Measurements from ENCODE around the gene ULK1. TPM values are rescaled to one million over a fixed set of nuclear protein-coding genes. Genes with fewer than 3 reads are reported as not detected.

Gene ULK1
- total RNA-seq, 4 donors from 2014 or later = 27.9 to 81.2 (median 48.6) TPM

DNA sequence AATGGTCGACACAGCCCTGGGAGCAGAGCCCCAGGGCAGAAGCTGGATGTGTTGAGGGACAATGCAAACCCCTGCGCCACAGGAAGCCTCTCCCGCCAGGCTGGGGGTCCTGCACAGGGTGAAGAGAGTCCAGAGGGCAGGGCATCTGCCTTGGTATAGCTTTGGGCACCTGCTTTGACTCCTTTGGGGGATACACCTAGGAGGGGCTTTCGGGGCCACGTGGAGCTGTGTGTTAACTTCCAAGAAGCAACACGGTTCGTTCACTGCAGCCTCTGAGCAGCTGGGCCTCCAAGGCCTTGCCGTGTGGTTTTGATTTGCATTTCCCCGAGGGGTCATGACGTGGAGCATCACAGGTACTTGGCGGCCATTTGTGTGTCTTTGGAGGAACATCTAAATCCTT, 28.8 kb downstream of the ULK1 start:
- no peak overlapping the region for H3K27ac ChIP-seq
- intact Hi-C loops (cut with DNase I; ENCODE audit: low total_unique reads) = loop anchor here (10.0 kb wide), 1 partner anchor 222 kb away; the partner anchor contains the start of genes DDX51 and NOC4L
- no peak for DNase-seq

DNA sequence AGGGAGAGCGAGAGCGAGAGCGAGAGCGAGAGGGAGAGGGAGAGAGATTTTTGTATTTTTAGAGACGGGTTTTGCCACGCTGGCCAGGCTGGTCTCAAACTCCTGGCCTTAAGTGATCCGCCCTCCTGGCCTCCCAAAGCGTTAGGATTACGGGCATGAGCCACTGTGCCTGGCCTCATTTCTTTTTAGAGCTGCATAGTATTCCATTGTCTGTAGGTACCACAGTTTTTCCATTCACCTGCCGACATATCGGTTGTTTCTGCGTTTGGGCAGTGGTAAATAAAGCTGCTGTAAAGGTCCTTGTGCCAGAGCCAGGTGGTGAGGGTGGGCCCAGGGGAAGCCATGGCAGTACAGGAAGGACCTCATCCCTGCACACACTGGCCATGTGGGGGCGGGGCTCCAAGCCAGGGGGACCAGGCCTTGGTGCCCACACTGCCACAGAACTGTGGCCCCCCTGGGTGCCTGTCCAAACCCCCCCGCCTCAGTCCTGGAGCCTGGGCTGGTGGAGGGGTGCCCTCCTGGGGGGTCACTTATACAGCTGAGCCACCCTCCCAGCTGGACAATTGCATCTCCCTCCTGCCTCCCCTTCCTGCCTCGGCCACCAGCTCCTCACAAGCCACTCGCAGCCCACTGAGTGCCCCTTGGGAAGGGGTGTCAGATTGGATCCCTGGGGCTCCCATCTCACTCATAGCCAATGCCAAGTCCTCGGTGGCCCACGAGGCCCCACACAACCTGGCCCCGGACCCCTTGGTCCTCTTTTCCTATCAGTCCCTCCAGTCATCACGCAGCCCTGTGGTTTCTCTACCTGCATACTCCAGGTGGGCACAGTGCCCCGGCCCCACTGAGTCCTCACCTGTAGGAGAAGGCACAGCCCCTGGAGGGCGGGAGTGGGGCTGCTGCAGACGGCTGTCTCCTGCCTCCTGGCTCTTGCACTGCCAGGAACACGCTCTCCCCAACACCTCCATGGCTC, 33.0 kb downstream of the ULK1 start:
- no peak overlapping the region for H3K27ac ChIP-seq
- no peaks in the 10 kb centered on the region for H3K27me3 ChIP-seq
- peaks cover 0 to 12% of the 10 kb centered on the region in 2 donors for H3K36me3 ChIP-seq
- TF ChIP-seq, protein P1, sequence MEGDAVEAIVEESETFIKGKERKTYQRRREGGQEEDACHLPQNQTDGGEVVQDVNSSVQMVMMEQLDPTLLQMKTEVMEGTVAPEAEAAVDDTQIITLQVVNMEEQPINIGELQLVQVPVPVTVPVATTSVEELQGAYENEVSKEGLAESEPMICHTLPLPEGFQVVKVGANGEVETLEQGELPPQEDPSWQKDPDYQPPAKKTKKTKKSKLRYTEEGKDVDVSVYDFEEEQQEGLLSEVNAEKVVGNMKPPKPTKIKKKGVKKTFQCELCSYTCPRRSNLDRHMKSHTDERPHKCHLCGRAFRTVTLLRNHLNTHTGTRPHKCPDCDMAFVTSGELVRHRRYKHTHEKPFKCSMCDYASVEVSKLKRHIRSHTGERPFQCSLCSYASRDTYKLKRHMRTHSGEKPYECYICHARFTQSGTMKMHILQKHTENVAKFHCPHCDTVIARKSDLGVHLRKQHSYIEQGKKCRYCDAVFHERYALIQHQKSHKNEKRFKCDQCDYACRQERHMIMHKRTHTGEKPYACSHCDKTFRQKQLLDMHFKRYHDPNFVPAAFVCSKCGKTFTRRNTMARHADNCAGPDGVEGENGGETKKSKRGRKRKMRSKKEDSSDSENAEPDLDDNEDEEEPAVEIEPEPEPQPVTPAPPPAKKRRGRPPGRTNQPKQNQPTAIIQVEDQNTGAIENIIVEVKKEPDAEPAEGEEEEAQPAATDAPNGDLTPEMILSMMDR (IDR thresholded peaks at IDR 0.05 in 4 of 5, conservative IDR thresholded peaks at IDR 0.05 in 1 of 5) = no peak
- no peak for TF ChIP-seq POLR2A (IDR thresholded peaks at IDR 0.05)
- H3K4me1 ChIP-seq = peaks cover 10 to 11% of the 10 kb centered on the region in 2 donors
- in situ Hi-C loops (cut with MboI; ENCODE audit: low sequenced_read_pairs in 4 of 4) (no loop called here), intact Hi-C loops (cut with DNase I; ENCODE audit: low total_unique reads) (loop anchor here (10.0 kb wide), 1 partner anchor 217 kb away; the partner anchor contains the start of genes DDX51 and NOC4L)
- ATAC-seq (no peak), DNase-seq (no peak)
- no peak overlapping the region for H3K4me3 ChIP-seq
- no peaks in the 10 kb centered on the region for H3K9me3 ChIP-seq

More for the DNA sequence above, 28.8 kb downstream of the ULK1 start:
- ATAC-seq = no peak
- TF ChIP-seq POLR2A (IDR thresholded peaks at IDR 0.05) = no peak
- TF ChIP-seq, protein P1 (IDR thresholded peaks at IDR 0.05 in 4 of 5, conservative IDR thresholded peaks at IDR 0.05 in 1 of 5) = no peak
- Histone ChIP-seq H3K36me3 (peaks cover 0 to 39% of the 10 kb centered on the region in 2 donors), H3K4me1 (no peaks in the 10 kb centered on the region), H3K4me3 (no peak overlapping the region), H3K27me3 (no peaks in the 10 kb centered on the region), H3K9me3 (no peaks in the 10 kb centered on the region)
- in situ Hi-C loops (cut with MboI; ENCODE audit: low sequenced_read_pairs in 4 of 4) = no loop called here

DNA sequence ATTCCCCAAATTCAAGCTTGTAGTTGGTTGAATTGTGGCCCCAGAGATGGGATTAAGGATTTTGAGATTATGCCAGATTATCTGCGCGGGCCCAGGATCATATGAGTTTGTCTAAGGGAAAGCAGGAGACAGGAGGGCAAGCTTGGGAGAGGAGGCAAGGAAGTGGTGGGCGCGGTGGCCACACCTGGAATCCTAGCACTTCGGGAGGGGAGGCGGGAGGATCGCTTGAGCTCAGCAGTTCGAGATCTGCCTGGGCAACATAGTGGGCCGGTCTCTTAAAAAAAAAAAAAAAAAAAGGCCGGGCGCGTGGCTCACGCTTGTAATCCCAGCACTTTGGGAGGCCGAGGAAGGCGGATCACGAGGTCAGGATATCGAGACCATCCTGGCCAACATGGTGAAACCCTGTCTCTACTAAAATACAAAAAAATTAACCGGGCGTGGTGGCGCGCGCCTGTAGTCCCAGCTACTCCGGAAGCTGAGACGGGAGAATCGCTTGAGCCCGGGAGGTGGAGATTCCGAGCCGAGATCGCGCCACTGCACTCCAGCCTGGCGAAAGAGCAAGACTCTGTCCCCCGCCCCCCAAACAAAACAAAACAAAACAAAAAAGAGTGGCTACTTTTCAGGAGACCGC, 33.8 kb downstream of the ULK1 start:
- peak; percentile 6 to 12 for ATAC-seq

More for the DNA sequence above, 33.8 kb downstream of the ULK1 start:
- no peaks in the 10 kb centered on the region for H3K9me3 ChIP-seq
- peak overlapping the region; percentile 80 to 93 (median 92) for H3K27ac ChIP-seq
- no peak for DNase-seq
- intact Hi-C loops (cut with DNase I; ENCODE audit: low total_unique reads) = loop anchor here (10.0 kb wide), 1 partner anchor 217 kb away; the partner anchor contains the start of genes DDX51 and NOC4L
- no peaks in the 10 kb centered on the region for H3K27me3 ChIP-seq
- TF ChIP-seq, protein P1 (IDR thresholded peaks at IDR 0.05 in 4 of 5, conservative IDR thresholded peaks at IDR 0.05 in 1 of 5) = no peak
- TF ChIP-seq POLR2A (IDR thresholded peaks at IDR 0.05) = no peak
- H3K36me3 ChIP-seq = peaks cover 0 to 15% of the 10 kb centered on the region in 2 donors
- H3K4me3 ChIP-seq = peak overlapping the region; percentile 76 to 100 (median 94)
- peaks cover 10 to 11% of the 10 kb centered on the region in 2 donors for H3K4me1 ChIP-seq
- in situ Hi-C loops (cut with MboI; ENCODE audit: low sequenced_read_pairs in 4 of 4) = no loop called here
